Hematopoietic multipotent progenitor cell treated with erythropoietin and hydrocortisone succinate and interleukin-3 and kit ligand, for 17 days (in vitro differentiated cells): ENCODE measurements around the gene ACBD6.

Experiments used
- DNase-seq: peaks from one replicate; pipeline ENCODE4 v3.0.0-alpha.2; 2015; ENCODE audit warnings: low spot score

The ACBD6 gene

DNA sequence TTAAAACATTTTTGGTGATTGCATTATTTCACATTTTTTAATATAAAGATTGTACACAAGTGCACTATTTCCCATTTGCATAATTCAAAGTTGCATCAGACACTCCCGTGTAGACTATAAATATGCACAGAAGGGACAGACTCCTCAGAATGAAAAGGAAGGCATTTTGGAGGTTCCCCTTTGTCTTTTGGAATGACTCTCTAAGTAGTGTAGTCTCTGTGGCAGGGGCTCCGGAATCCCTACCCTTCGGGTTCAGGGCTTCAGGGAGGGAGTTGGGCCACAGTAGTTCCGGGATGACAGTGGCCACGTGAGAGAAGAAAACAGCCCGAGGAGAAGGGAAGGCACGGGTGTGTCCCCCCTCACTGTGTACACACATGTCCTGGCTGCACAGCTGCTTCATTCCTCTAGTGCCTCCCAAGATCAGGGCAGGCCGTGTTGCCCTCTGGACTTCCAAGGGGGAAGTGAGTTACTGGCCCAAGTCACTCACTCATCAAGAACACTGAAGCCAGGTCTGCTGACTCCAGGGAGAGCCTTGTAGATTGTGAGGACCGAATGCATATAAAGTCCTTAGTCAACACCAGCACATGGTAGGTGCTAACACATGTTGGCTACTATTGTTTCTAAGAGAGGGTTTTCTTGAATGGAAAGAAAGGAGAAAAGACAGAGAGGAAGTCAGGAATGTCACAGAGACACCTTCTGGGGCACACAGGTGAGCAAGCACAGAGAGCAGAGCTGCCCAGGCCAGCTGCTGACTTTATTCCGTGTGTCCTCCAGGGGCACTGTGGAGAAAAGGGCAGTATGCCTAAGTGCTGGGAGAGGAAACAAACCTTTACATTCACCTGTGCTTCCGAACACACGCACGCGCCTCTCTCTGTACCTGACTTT lies 232.5 kb downstream of the ACBD6 start:
- DNase-seq: no peak

DNA sequence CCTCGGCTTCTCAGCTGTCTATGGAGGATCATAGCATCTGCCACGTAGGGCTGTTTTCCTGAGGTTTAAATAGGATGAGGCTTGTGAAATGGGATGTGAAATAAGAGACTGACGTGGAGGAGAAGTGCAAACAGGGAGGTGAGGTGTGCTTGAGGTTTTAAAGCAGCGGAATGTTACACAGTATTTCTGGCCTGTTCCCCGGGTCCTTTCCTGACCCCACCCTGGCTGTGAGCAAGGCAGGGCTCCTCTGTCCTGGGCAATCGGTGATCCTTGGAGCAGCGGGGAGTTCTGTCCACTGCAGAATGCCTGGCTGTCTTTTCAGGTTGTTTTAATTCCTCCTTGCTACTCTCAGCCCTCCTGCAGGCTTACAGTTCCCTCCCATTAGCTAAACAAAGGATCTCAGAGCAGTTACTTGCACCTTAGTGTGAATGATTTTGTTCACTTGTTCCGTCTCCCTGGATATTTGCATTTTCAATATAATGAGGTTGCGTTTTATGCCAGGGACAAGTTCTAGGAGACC lies 233.8 kb downstream of the ACBD6 start:
- DNase-seq: no peak

DNA sequence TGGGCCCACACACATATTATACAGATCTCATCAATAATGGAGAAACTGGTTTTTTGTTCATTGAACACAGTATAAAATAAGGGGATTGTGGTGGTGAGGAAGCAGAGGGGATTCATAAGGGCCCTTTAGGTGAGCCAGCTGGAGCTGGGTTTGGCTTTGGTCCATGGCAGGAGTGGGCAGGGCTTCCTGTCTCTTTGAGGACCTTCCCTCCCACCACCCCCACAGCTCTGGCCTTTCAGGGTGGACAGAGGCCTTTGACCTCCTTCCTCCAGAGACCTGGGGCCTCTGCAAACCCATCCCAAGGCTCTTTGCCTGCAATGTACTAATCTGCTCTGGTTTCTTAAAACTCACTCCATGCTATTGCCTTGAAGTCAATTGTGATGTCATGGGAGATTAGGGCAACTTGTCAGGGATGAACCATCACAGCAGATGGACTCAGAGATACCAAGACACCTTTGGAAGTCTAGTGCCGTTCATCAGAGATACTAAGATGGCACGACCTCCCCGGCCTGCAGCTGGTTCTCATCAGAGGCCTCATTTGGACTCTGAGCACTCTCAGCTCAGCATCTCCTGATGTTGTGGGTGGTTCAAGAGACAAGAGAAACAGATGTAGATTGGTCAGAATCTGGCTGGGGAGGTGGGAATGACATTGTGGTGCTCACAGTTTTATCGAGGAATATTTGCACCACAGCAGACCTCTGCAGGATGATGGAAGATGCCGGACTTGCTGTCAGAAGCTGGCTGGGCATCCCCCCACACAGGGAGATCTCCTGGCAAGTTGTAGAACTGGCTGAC lies 234.4 kb downstream of the ACBD6 start:
- no peak for DNase-seq

DNA sequence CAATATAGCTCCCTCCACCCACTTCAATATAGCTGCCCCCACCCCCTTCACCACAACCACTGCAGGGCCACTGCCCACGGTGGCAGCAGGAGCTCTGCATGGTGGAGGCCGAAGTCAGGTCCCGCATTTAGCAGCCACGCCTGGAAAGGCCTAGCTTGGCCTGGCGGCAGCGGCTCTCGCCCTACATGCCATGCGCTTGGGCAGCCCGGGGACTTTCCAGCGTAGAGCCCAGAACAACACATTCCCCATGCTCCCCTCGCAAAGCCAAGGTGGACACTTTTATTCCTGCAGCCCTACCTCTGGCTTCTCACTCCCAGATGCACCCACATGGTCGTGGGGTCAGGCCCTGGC lies 235.2 kb downstream of the ACBD6 start:
- DNase-seq: no peak

DNA sequence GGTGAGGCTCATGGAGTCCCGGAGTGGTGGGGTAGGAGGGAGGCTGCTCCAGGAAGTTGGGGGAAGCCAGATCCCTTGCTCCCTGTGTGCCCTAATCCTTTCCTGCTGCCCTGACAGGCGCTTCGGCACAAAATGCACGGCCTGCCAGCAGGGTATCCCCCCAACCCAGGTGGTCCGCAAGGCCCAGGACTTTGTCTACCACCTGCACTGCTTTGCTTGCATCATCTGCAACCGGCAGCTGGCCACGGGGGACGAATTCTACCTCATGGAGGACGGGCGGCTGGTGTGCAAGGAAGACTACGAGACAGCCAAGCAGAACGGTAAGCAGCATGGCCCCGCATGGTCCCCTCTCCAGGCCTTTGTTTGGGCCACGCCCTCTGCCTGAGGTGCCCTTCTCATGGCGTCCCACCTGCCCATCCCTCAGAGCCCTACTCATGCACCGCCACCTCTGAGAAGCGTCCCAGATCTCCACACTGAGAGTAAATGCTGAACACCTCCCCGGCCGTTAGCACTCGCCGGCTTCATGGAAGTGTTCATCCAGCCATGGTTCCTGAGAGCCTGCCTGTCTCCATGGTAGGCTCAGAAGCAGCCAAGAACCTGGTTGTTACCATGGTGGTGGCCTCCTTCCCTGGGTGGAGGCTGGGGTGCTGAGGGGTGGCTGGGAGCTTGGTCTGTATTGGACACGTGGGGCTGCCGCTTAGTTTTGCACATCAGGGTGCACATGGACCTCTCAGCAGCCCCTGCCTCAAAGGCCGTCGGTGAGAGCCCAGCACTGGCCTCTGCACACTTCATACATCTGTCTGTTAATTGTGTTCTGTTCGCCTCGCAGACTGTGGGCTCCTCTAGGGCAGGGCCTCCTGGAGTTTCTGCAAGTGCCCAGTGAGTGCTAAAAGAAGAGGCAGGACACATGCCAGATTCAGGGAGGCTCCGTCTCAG lies 235.8 kb downstream of the ACBD6 start:
- DNase-seq: no peak

DNA sequence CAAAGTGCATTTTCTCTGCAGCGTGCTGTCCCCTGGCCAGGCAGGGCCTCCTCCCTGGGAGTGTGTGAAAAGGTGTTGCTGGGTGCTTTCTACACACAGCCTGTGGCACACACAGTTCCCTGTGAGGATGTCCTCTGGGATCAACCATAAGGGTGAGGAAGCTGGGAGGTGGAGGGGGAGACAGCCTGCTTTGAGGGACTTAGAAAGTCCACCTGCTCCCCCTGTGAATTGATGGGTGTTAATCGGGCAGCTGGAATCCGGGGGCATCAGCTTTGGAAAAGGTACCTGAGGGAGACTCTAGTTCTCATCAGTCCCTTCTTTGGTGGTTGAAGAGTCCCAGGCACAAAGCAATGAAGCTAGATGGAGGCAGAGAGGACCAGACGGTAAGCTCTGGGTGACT lies 236.5 kb downstream of the ACBD6 start:
- DNase-seq: no peak

DNA sequence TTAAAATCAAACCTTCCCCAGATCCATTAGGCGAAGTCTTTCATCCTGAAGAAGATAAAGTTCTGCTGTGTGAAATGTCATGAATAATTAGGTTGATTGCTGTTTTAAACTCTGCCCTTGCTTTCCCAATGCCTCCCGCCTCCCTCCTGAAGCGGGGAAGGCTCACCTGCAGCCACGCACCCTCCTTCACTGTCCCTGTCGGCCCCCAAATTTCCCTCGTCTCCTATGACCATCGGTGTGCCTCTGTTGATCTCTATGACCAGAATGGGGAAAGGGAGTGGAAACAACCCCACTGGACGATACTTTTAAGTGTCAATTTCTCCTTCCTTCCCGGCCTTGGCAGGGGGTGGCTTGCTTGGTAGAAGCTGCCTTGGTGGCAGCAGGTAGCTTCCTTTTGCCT lies 237.2 kb downstream of the ACBD6 start:
- DNase-seq: no peak

DNA sequence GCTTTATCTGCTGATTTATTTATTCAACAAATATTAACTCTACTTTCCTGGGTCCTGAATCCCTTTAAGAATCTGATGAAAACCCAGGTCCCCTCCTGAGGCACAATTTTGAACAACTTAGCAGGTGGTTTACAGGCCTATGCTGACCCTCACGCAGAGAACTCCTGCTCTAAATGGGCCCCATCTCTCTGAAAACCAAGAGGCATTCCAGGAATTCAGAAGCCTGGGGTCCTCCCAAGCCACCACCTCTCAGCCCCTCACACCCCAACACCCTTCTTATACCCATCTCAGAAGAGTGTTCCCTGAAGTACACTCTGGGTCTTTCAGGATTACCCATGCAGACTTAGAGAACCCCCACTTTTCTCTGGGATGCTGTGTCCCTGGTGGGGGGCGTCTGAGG lies 237.8 kb downstream of the ACBD6 start:
- DNase-seq: no peak

DNA sequence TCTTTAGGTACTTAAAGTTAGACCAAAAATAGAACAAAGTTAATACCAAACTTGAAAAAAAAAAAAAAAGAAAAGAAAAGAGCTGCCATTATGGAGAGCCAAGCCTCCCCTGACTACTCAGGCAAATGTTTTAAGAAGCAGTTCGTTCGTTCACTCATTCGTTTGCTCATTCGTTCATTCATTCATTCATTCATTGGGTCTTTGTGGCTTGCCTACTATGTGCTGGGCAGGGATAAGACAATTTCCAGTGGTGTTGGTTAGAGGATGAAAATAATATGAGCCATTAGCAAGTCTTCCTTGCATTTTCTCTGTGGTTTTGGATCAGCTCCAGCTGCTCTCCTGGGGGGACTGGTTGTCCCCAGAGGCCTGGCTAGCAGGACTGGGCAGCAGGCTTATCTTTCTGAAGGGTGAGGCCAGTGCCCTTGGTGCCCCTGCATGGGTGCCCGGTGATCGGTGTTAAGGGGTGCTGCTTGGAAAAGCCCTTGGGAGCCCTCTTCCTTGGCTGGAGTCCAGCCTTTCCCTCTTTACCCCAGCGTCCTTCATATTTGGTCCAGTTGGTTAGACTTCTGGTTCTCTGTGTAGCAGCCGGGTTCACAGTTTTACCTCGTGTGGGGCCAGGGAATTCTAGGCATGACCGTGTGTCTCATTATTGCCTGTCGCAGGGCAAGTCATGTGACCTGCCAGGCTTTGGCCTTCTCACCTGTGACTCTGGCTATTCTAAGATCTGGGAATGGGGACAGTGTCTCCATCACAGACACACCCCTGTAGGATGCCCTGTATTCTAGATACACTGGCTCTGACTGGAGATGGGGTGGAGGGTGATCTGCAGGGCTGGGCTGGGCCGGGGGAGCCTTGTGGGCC lies 239.5 kb downstream of the ACBD6 start:
- DNase-seq: no peak

DNA sequence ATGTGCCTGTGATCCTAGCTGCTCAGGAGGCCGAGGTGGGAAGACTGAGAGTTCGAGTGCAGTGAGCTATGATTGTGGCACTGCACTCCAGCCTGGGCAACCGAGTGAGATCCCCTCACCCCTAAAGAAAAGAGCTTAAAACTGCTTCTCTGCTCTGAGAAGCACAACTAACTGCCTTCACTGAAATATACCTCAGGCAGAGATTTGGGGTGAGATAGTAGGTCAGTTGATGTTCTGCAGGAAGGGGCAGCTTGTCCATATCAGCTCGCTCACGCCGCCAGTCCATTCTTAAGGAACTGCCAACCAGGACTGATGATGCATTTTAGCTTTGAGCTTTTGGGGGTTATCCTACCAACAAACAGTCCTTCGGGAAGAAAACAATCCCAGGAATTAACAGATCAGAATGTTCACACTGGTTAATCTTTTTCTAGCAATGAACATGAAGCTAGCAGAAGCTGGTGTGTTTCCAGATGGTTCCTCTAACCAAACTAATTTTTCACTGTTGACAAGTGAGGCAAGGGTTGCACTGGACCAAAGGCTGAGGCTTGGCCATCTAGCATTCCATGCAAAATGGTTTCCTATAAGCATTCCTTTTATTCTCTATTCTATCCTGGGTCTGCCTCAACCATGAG lies 240.7 kb downstream of the ACBD6 start:
- no peak for DNase-seq

DNA sequence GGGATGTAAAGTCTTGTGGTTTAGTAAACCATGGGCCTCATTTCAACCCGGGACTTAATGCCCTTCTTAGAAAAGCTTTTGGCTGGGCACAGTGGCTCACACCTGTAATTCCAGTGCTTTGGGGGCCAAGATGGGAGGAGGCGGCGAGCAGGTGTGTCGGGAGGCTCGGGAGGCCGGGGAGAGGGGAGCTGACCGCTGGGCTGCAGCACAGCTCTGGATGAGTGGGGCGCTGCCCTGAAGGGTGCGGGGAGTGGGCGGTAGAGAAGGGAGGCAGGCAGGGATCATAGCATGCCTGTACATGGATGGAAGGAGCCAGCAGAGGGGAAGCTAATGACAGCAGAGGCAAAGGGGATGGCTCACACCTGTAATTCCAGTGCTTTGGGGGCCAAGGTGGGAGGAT lies 241.3 kb downstream of the ACBD6 start:
- no peak for DNase-seq

DNA sequence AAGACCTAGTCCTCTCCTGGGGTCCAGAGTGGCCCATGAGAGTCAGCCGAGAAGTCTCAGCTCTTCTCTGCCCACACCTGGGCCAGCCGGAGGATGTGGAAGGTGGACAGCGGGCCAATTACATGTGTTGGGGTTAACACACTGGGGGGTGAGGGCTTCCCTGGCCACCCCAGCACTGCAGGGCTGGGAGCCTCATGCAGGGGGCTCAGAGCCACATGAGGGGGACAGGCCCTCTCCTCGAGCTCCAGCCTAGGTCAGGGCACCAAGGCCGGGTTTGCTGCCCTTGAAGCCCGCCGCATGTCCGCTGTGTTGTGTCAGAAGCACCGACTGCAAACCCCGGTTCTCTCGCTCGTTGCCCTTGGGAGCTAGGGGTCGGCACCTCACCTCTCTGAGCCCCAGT lies 241.8 kb downstream of the ACBD6 start:
- no peak for DNase-seq

DNA sequence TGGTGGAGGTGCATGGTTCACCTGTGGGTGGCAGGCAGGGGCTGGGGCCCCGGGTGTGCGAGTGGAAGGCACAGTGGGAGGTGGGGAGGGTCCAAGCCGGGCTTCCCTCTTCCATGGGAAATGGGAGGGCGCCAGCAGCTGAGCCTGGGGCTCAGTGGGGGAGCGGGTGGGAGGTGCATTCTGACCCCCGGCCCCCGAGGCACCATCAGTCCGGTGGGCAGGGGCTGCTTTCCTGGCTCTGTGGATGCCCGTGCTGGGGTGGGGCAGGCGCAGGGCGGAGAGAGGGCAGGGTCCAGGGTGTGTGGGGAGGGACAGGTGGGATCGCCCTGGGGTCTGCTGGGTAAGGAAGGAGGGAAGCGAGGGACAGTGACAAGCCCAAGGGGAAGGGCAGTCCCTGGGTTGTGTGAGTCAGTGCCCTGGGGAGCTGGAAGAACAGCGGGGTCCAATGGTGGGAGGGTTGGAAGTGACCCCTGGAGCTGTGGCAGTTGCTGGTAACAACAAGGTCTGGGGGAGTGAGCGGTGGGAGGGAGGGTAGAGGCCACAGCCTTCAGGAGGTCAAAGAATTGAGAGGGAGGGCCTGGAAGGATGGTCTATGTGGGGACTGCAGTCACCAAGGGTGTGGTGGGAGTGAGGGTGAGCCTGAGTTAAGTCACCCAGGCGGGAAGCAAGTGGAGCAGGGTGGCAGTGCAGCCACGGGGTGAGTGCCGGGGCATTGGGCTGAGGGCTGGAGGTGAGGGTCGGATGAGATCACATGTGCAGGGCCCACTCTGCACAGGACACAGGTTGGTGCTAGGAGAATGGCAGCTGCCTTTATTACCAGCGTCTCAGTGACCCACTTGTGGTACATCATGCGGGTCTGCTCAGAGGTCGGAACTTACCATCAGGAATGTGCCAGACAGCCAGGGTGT lies 242.7 kb downstream of the ACBD6 start:
- DNase-seq: no peak

DNA sequence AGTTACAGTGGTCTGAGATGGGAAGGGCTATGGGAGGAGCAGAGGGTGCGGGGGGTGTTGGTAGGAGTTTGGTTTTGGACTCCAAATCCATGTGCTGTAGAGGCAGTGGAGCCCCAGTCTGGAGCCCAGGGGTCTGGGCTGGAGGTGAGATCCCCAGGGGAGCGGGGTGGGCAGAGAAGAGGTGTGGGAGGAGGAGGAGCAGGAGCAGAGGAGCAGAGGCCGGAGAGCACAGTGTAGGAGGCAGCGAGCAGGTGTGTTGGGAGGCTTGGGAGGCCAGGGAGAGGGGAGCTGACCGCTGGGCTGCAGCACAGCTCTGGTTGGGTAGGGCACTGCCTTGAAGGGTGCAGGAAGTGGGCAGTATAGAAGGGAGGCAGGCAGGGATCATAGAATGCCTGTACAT lies 243.4 kb downstream of the ACBD6 start:
- DNase-seq: no peak

DNA sequence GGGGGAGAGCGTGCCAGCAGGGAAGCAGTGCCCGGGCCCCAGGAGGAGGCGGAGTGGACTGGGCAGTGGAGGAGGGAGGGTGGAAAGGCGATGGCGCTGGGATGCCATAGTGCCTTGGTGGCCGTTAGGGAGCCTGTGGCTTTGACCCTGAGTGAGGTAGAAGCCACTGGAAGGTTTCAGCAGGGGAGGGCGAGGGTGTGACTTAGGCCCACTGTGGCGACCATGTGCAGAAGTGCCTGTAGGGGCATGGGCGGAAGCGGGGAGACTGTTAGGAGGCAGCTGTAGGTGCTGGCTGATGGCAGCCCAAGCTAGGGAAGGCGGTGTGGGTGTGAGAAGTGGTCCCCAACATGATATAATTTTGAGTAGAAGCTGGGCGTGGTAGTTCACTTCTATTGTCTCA lies 244.1 kb downstream of the ACBD6 start:
- no peak for DNase-seq

DNA sequence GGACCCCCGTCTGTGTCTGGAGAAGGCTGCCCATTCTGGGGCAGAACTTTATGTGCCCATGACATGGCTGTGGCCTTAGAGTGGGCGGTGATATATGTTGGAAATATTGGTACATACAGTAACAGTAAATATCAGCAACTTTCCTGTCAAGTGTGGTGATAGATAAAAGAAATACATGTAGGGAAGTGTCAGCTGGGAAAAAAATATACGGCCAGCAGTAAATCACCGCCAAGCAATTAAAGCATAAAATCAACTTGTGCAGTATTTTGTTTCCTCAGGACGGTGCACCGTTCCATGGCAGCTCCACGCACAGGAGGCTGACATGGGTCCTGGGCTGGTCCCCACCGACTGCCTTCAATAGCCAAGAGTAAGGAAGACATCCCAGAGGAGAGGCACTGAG lies 244.9 kb downstream of the ACBD6 start:
- DNase-seq: no peak

DNA sequence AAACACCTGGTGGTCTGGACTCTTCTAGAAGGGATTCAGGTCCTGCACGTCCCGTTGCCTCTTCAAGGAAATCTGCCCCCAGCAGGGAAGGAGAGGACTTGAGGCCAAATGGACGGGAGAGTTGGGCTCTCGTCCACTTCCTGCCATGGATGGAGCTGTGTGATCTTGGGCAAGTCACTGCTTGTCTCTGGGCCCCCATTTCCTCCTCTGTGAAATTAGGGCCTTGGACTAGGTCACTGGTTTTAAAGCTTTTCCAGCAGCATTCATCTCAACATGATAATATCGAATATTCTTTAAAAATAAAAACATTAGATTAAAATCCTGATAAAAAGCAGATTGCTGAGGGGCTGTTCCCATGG lies 245.4 kb downstream of the ACBD6 start:
- DNase-seq: no peak

DNA sequence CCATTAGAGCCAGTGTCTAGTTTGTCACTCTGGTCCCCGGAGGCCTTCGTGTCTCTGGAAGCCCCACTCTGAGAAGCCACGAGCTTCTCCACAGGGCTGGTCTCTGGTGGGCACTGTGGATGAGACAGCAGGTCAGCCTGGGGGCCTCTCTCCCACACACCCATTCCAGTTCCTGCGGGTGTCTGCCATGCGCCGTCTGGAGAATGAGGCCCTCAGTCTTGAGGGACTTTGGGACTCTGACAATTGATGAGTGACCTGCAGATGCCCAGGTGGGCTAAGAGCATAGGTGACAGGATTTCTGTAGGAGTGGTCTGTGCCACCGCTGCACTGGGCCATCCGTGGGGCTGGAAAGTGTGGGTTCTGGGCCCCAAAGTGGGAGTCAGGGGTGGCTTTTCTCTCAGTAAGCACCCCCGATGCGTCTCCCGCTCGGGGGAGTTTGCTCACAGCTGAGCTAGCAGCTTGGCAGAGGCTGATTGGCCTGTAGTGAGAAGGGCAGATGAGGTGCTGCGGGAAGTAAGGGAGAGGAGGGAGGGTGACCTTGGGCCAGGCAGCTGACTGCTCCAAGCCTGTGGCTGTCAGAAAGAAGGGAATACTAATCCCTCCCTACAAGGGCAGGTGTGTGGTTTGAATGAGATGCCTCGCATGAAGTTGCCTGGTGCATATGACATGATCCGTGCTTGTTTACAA lies 245.9 kb downstream of the ACBD6 start:
- no peak for DNase-seq
